OCI-LY1 (cell line): Measurements from ENCODE around the gene L1CAM.

Source experiments
- CTCF ChIP-seq: fragments of 200-600 bp; sonication (generic), shearing (Covaris generic); IDR thresholded peaks from 2 replicates; pipeline ENCODE4 v1.5.1; 2017; ENCODE audit warnings: mild to moderate bottlenecking, antibody characterized with exemption, low read length, moderate library complexity, mixed read lengths
- EZH2 ChIP-seq: fragments of 200-600 bp; sonication (generic), shearing (Covaris generic); IDR thresholded peaks from 2 replicates; pipeline ENCODE4 v1.8.0; 2017; ENCODE audit warnings: borderline replicate concordance, mixed run types, mild to moderate bottlenecking, antibody characterized with exemption, low read length, moderate library complexity, mixed read lengths

GRCh38 chrX:153881281-153881680, 4.7 kb downstream of the L1CAM start:
- no peak for TF ChIP-seq CTCF
- no peak for TF ChIP-seq EZH2
